IMR-90 (cell line): ENCODE results near the gene LRRC18.

Experiments used
- BHLHE40 ChIP-seq: fragments of 150-350 bp; IDR thresholded peaks from 2 replicates; pipeline ENCODE4 v1.6.1; 2016; ENCODE audit warnings: mild to moderate bottlenecking, low read depth, low read length
- CEBPB ChIP-seq: IDR thresholded peaks from 2 replicates; pipeline ENCODE4 v1.6.1; 2012; ENCODE audit warnings: low read depth, low read length, improper control_type of control experiment
- CHD1 ChIP-seq: IDR thresholded peaks from 2 replicates; pipeline ENCODE4 v1.6.1; 2012; ENCODE audit warnings: low read depth, low read length, improper control_type of control experiment
- CTCF ChIP-seq: conservative IDR thresholded peaks from 2 replicates; pipeline ENCODE4 v1.5.1; 2012; ENCODE audit warnings: mild to moderate bottlenecking, low read depth, low read length, improper control_type of control experiment
- ELK1 ChIP-seq: fragments of 150-350 bp; IDR thresholded peaks from 2 replicates; pipeline ENCODE4 v1.6.1; 2016; ENCODE audit warnings: low read depth, mild to moderate bottlenecking, low read length, moderate library complexity, borderline replicate concordance
- FOS ChIP-seq: fragments of 150-350 bp; IDR thresholded peaks from 2 replicates; pipeline ENCODE4 v1.6.1; 2016; ENCODE audit warnings: low read depth, low read length
- MAFK ChIP-seq: IDR thresholded peaks from 2 replicates; pipeline ENCODE4 v1.6.1; 2012; ENCODE audit warnings: low read depth, low read length, improper control_type of control experiment
- MAZ ChIP-seq: IDR thresholded peaks from 2 replicates; pipeline ENCODE4 v1.6.1; 2012; ENCODE audit warnings: low read depth, mild to moderate bottlenecking, low read length, improper control_type of control experiment, moderate library complexity, borderline replicate concordance
- MXI1 ChIP-seq: IDR thresholded peaks from 2 replicates; pipeline ENCODE4 v1.6.1; 2012; ENCODE audit warnings: low read depth, mild to moderate bottlenecking, low read length, moderate library complexity, borderline replicate concordance
- POLR2A ChIP-seq: IDR thresholded peaks from 2 replicates; pipeline ENCODE4 v1.6.1; 2012; ENCODE audit warnings: mild to moderate bottlenecking, low read depth, low read length
- RFX5 ChIP-seq: IDR thresholded peaks from 2 replicates; pipeline ENCODE4 v1.8.0; 2012; ENCODE audit warnings: low read depth, mild to moderate bottlenecking, low read length, moderate library complexity

GRCh38 chr10:48872234-48872633, 67.4 kb downstream of the LRRC18 start:
- TF ChIP-seq CHD1 = no peak
- TF ChIP-seq CTCF = no peak
- no peak for TF ChIP-seq MAFK
- no peak for TF ChIP-seq POLR2A
- TF ChIP-seq MXI1 = no peak
- TF ChIP-seq CEBPB = no peak
- no peak for TF ChIP-seq BHLHE40
- no peak for TF ChIP-seq MAZ
- TF ChIP-seq ELK1 = no peak
- no peak for TF ChIP-seq RFX5
- no peak for TF ChIP-seq FOS
